ENCODE measurements around the gene NDUFB6. TPM values are rescaled to one million over a fixed set of nuclear protein-coding genes. Genes with fewer than 3 reads are reported as not detected.
A peak's percentile ranks its signal among the peaks of the same experiment; 100 is the strongest.
"Not testable (repeated sequence)": the region's sequence is repeated elsewhere in the genome, so short reads cannot be mapped to it uniquely, and the experiment has no call there.

The NDUFB6 gene
- total RNA-seq, 1 donor from 2014 or later, result 70.5 TPM

- peak; percentile 73 for DNase-seq
These were observed 725 bp downstream of the NDUFB6 start for GRCh38 chr9:32571969-32572899.

GRCh38 chr9:32570262-32570661 lies 2.7 kb downstream of the NDUFB6 start:
- DNase-seq, result no peak

- no peak for DNase-seq
These were observed 6.2 kb downstream of the NDUFB6 start for GRCh38 chr9:32566770-32567169.

GRCh38 chr9:32565967-32566366 lies 7.0 kb downstream of the NDUFB6 start:
- no peak for DNase-seq

- no peak for DNase-seq
These were observed 14.5 kb downstream of the NDUFB6 start for GRCh38 chr9:32558408-32558934.

GRCh38 chr9:32554591-32554990 lies 18.4 kb downstream of the NDUFB6 start:
- DNase-seq, result no peak

- DNase-seq, result no peak
These were observed 18.9 kb downstream of the NDUFB6 start for GRCh38 chr9:32554107-32554506.

- DNase-seq, result peak; percentile 97
These were observed 20.6 kb downstream of the NDUFB6 start, which contains the start of the genes SMIM27 and TOPORS for GRCh38 chr9:32552172-32552872. SMIM27 (plus strand) TSS chr9:32552327; CDS start chr9:32552435, 108 bp downstream. TOPORS (minus strand) TSS chr9:32552586; CDS start chr9:32552436, 150 bp downstream.

- peak; percentile 56 for DNase-seq
These were observed 21.5 kb downstream of the NDUFB6 start for GRCh38 chr9:32551276-32552051.

- DNase-seq, result peak; percentile 99
These were observed 22.2 kb downstream of the NDUFB6 start for GRCh38 chr9:32550562-32551275.

GRCh38 chr9:32550150-32550561 lies 22.8 kb downstream of the NDUFB6 start:
- peak; percentile 51 for DNase-seq

GRCh38 chr9:32548213-32548612 lies 24.7 kb downstream of the NDUFB6 start:
- DNase-seq, result not testable (repeated sequence)

GRCh38 chr9:32545884-32546283 lies 27.1 kb downstream of the NDUFB6 start:
- DNase-seq, result no peak

- no peak for DNase-seq
These were observed 29.9 kb downstream of the NDUFB6 start for GRCh38 chr9:32543047-32543446.

GRCh38 chr9:32533816-32534215 lies 39.1 kb downstream of the NDUFB6 start:
- DNase-seq, result no peak

- DNase-seq, result no peak
These were observed 39.6 kb downstream of the NDUFB6 start for GRCh38 chr9:32533336-32533735.

- DNase-seq, result no peak
These were observed 46.3 kb downstream of the NDUFB6 start for GRCh38 chr9:32526707-32527048.

GRCh38 chr9:32526041-32526706 lies 46.8 kb downstream of the NDUFB6 start, which contains the start of gene RIGI:
RIGI (minus strand) TSS chr9:32526196; CDS start chr9:32526166, 30 bp downstream.
- peak; percentile 94 for DNase-seq

- DNase-seq, result no peak
These were observed 47.3 kb downstream of the NDUFB6 start for GRCh38 chr9:32525709-32526030.

GRCh38 chr9:32524892-32525708 lies 47.9 kb downstream of the NDUFB6 start:
- peak; percentile 26 for DNase-seq
